Panc1 (cell line): ENCODE measurements around the gene PDXK. TPM values are rescaled to one million over a fixed set of nuclear protein-coding genes. Genes with fewer than 3 reads are reported as not detected.

Source experiments
- ATAC-seq: fragments of 200-7000 bp; cut with Tn5 transposase; 2 replicates; pipeline ENCODE4 v1.9.1; 2020; ENCODE audit warnings: mild to moderate bottlenecking, moderate library complexity
- BruUV-seq: library from RNA; stranded (reverse); fragments of 400-500 nt; replicated peaks from 2 replicates; lab custom pipeline; 2021; lab: Mats Ljungman, UMichigan
- CTCF ChIA-PET: fragments of 300-600 bp; sonication (Branson Sonifier 250); formaldehyde crosslinking; loops from one replicate; lab custom pipeline; 2022; ENCODE audit warnings: antibody characterized with exemption; lab: Charles Lee
- POLR2A ChIA-PET: fragments of 300-600 bp; sonication (Branson Sonifier 250); formaldehyde crosslinking; loops from one replicate; lab custom pipeline; 2022; ENCODE audit warnings: antibody characterized with exemption; lab: Charles Lee
- DNase-seq: peaks from one replicate; pipeline ENCODE4 v3.0.0-alpha.2; 2010; ENCODE audit warnings: low read depth, low spot score
- H3K27ac ChIP-seq: 2 replicates; pipeline ENCODE4 v1.5.1; 2011; ENCODE audit warnings: mild to moderate bottlenecking, low read length, inconsistent platforms
- H3K27me3 ChIP-seq: fragments of 200-500 bp; sonication (Bioruptor generic); 2 replicates; pipeline ENCODE4 v1.6.0; 2014; ENCODE audit warnings: low read length, inconsistent platforms; ENCODE audit not compliant: control insufficient read depth, insufficient read depth
- H3K36me3 ChIP-seq: fragments of 200-500 bp; sonication (Bioruptor generic); 2 replicates; pipeline ENCODE4 v1.5.1; 2014; ENCODE audit warnings: inconsistent platforms, mild to moderate bottlenecking, low read length, moderate library complexity; ENCODE audit not compliant: control insufficient read depth, insufficient read depth
- H3K4me1 ChIP-seq: 2 replicates; pipeline ENCODE4 v1.5.1; 2011; ENCODE audit warnings: inconsistent platforms, mild to moderate bottlenecking, low read length, moderate library complexity; ENCODE audit not compliant: control insufficient read depth, insufficient read depth
- H3K4me3 ChIP-seq, 2 experiments: 2 replicates each; pipeline ENCODE4 v1.5.1; 2011 to 2012; ENCODE audit warnings: low read depth in 2 of 2, low read length in 2 of 2, mild to moderate bottlenecking in 2 of 2, inconsistent platforms in 1 of 2, moderate library complexity in 1 of 2
- H3K9me3 ChIP-seq: fragments of 200-500 bp; sonication (Bioruptor generic); 2 replicates; pipeline ENCODE4 v1.5.1; 2014; ENCODE audit warnings: low read depth, mild to moderate bottlenecking, inconsistent platforms, low read length, moderate library complexity; ENCODE audit not compliant: control insufficient read depth, insufficient read depth
- POLR2AphosphoS5 ChIP-seq: IDR thresholded peaks from 2 replicates; pipeline ENCODE4 v1.6.1; 2012; ENCODE audit warnings: mild to moderate bottlenecking, low read depth, low read length, moderate library complexity
- SIN3A ChIP-seq: IDR thresholded peaks from 2 replicates; pipeline ENCODE4 v1.6.1; 2012; ENCODE audit warnings: low read depth, mild to moderate bottlenecking, low read length, moderate library complexity, borderline replicate concordance; ENCODE audit not compliant: insufficient read depth
- TCF7L2 ChIP-seq: IDR thresholded peaks from 2 replicates; pipeline ENCODE4 v1.6.1; 2011; ENCODE audit warnings: mild to moderate bottlenecking, low read depth, low read length, inconsistent platforms
- in situ Hi-C: cut with HindIII; loops from 2 replicates; pipeline ENCODE4 v1.10.0; 2016; ENCODE audit warnings: low sequenced_read_pairs, low pct_unique_long_range_greater_than_20kb
- intact Hi-C: fragments of 100-400 bp; cut with micrococcal nuclease; formaldehyde crosslinking; loops from one replicate; pipeline ENCODE4 v1.10.0; 2022; ENCODE audit not compliant: unreplicated experiment
- total RNA-seq: library from RNA; stranded (reverse); gene quantifications from one replicate; pipeline ENCODE4 v1.2.1, GENCODE V29; 2021; ENCODE audit not compliant: unreplicated experiment
- TF ChIP-seq, protein P1 (sequence below), 2 experiments: IDR thresholded peaks; 2 replicates each; pipeline ENCODE4 v1.6.1; 2011 to 2012; ENCODE audit warnings: low read depth in 2 of 2, control low read depth in 1 of 2, low read length in 1 of 2, mild to moderate bottlenecking in 1 of 2, moderate library complexity in 1 of 2; ENCODE audit not compliant: insufficient read depth in 1 of 2
- TF ChIP-seq, protein P2 (sequence below): fragments of 450-650 bp; IDR thresholded peaks from 2 replicates; pipeline ENCODE4 v1.5.1; 2017; ENCODE audit warnings: mild to moderate bottlenecking

PDXK gene
- total RNA-seq, 1 experiment from 2014 or later: 184 TPM

DNA sequence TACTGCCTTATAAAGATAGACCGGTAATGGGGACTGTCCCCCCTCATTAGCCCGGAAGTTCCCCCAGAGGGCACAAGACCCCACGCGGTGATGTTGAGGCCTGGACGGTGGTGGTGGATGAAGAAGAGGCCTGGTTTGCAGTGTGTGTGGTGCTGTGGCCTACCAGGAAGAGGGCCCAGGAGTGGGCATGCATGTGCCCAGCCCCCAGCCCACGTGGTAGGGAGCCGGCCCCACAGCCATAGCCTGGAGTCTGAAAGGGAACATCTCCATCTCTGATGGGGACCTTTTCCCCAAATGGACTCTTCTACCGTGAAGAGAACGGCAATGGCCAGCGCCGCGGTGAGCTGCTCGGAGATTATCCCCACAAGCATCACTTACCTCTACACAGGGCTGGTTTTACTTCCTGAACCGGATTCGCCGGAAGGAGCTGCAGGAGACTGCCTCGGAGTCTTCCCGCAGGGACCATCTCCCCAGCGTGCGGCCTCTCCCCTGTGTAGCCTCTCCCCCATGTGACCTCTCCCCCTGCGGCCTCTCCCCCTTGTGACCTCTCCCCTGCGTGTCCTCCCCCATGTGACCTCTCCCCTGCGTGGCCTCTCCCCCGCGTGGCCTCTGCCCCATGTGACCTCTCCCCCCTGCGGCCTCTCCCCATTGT, 91.0 kb downstream of the PDXK start:
- no peaks in the 10 kb centered on the region for H3K27me3 ChIP-seq
- POLR2A ChIA-PET: no interaction called here
- H3K36me3 ChIP-seq: no peaks in the 10 kb centered on the region
- no peak for TF ChIP-seq TCF7L2
- TF ChIP-seq, protein P1, sequence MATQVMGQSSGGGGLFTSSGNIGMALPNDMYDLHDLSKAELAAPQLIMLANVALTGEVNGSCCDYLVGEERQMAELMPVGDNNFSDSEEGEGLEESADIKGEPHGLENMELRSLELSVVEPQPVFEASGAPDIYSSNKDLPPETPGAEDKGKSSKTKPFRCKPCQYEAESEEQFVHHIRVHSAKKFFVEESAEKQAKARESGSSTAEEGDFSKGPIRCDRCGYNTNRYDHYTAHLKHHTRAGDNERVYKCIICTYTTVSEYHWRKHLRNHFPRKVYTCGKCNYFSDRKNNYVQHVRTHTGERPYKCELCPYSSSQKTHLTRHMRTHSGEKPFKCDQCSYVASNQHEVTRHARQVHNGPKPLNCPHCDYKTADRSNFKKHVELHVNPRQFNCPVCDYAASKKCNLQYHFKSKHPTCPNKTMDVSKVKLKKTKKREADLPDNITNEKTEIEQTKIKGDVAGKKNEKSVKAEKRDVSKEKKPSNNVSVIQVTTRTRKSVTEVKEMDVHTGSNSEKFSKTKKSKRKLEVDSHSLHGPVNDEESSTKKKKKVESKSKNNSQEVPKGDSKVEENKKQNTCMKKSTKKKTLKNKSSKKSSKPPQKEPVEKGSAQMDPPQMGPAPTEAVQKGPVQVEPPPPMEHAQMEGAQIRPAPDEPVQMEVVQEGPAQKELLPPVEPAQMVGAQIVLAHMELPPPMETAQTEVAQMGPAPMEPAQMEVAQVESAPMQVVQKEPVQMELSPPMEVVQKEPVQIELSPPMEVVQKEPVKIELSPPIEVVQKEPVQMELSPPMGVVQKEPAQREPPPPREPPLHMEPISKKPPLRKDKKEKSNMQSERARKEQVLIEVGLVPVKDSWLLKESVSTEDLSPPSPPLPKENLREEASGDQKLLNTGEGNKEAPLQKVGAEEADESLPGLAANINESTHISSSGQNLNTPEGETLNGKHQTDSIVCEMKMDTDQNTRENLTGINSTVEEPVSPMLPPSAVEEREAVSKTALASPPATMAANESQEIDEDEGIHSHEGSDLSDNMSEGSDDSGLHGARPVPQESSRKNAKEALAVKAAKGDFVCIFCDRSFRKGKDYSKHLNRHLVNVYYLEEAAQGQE (IDR thresholded peaks at IDR 0.05; ENCODE audit: insufficient read depth in 1 of 2, low read depth in 2 of 2, low read length in 1 of 2): no peak
- no peak for TF ChIP-seq POLR2AphosphoS5
- TF ChIP-seq, protein P2, sequence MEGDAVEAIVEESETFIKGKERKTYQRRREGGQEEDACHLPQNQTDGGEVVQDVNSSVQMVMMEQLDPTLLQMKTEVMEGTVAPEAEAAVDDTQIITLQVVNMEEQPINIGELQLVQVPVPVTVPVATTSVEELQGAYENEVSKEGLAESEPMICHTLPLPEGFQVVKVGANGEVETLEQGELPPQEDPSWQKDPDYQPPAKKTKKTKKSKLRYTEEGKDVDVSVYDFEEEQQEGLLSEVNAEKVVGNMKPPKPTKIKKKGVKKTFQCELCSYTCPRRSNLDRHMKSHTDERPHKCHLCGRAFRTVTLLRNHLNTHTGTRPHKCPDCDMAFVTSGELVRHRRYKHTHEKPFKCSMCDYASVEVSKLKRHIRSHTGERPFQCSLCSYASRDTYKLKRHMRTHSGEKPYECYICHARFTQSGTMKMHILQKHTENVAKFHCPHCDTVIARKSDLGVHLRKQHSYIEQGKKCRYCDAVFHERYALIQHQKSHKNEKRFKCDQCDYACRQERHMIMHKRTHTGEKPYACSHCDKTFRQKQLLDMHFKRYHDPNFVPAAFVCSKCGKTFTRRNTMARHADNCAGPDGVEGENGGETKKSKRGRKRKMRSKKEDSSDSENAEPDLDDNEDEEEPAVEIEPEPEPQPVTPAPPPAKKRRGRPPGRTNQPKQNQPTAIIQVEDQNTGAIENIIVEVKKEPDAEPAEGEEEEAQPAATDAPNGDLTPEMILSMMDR: no peak
- no peak for TF ChIP-seq SIN3A
- in situ Hi-C loops (no loop called here), intact Hi-C loops (no loop called here)
- peaks cover 18% of the 10 kb centered on the region for H3K4me1 ChIP-seq
- no peak for DNase-seq
- H3K9me3 ChIP-seq: no peaks in the 10 kb centered on the region
- H3K27ac ChIP-seq: no peak overlapping the region
- peak; percentile 11; the same call in 1 of the 2 replicates for ATAC-seq
- H3K4me3 ChIP-seq: no peak overlapping the region
- no TSS peak for BruUV-seq
- CTCF ChIA-PET: interaction anchor here (0.8 kb wide), 1 partner anchor 16 kb away, joined by 3 read pairs; no protein-coding TSS in a partner anchor

DNA sequence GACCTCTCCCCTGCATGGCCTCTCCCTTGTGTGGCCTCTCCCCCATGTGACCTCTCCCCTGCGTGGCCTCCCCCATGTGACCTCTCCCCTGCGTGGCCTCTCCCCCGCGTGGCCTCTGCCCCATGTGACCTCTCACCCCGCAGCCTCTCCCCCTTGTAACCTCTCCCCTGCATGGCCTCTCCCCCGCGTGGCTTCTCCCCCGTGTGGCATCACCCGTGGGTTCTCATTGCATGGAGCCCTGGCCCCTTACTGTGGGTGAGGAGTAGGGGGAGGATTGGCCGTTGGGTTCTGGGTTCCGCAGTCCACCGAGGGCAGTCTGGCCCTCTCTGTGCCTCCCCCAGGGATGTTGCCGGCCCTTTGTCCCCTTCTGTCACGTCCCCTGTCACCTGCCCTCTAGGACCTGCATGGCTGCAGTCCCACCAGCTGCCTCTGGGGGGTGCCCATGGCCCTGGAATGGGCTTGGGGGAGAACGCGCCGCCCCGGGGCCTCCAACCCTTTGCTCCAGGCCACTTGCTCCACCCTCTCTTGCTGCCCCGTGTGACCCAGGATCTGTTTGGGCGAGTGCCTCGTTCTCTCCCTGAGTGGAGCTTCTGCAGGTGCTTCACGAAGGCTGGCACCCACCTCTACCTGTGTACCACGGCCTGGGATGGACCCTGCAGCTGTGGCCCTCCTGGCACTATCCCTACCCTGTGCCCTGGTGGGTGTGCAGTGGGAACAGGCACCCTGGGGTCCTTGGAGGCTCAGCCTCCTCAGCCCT, 91.8 kb downstream of the PDXK start:
- TF ChIP-seq SIN3A: no peak
- TF ChIP-seq, protein P1 (IDR thresholded peaks at IDR 0.05; ENCODE audit: insufficient read depth in 1 of 2, low read depth in 2 of 2, low read length in 1 of 2): no peak
- TF ChIP-seq, protein P2: peak; percentile 90
- peak; percentile 79 for ATAC-seq
- Histone ChIP-seq H3K27me3 (no peaks in the 10 kb centered on the region), H3K36me3 (no peaks in the 10 kb centered on the region), H3K4me1 (peaks cover 18% of the 10 kb centered on the region), H3K27ac (no peak overlapping the region), H3K9me3 (no peaks in the 10 kb centered on the region), H3K4me3 (no peak overlapping the region)
- in situ Hi-C loops (no loop called here), intact Hi-C loops (no loop called here)
- ChIA-PET CTCF (interaction anchor here (0.8 kb wide), 1 partner anchor 15 kb away, joined by 3 read pairs; no protein-coding TSS in a partner anchor), POLR2A (no interaction called here)
- BruUV-seq: no TSS peak
- no peak for DNase-seq
